ENCODE measurements around the gene GNAO1. TPM values are rescaled to one million over a fixed set of nuclear protein-coding genes. Genes with fewer than 3 reads are reported as not detected.

Gene GNAO1
- total RNA-seq, 1 donor from 2014 or later, result not detected

DNA sequence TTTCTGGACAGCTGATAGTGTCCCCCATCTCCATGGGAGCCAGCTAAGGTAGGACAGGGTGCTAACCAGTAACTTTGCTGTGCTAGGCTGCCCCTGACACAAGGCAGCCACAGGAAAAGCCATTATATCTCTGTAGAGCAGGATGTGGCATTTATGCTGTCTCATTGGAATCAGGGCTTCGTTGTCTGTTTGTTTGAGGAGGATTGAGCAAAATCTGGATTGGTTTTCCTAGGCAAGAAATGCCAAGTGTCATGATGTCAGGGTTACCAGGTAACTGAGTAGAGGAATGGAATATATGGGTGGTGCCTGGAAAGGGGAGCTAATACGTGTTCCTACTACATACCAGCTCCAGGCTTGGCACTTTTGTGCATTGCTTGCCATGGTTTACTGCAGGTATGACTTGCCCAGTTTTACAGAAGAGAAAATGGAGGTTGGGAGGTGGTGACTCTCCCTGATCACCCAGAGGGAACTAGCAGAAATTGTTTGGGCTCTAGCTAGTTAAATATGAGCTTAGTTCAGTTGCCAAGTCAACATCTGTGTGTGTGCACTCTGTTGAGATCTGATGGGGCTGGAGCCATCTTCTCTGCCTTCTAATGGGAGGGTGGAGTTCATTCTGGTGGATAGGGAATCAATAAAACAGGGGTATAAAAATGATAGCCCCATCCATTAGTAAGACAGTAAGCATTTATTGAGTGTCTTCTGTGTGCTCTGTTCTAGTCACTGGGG lies 33.9 kb downstream of the GNAO1 start:
- Histone ChIP-seq H3K4me3 (ENCODE audit: low read depth, low read length) (no peak overlapping the region), H3K36me3 (ENCODE audit: control insufficient read depth, insufficient read depth, low read length) (no peaks in the 10 kb centered on the region), H3K27me3 (ENCODE audit: control insufficient read depth, insufficient read depth, low read length) (no peaks in the 10 kb centered on the region)
- no peak for TF ChIP-seq CTCF (IDR thresholded peaks at IDR 0.05; ENCODE audit: insufficient read depth, low read length, severe bottlenecking)
- DNase-seq (ENCODE audit: low read depth) (no peak), FAIRE-seq (no peak)

DNA sequence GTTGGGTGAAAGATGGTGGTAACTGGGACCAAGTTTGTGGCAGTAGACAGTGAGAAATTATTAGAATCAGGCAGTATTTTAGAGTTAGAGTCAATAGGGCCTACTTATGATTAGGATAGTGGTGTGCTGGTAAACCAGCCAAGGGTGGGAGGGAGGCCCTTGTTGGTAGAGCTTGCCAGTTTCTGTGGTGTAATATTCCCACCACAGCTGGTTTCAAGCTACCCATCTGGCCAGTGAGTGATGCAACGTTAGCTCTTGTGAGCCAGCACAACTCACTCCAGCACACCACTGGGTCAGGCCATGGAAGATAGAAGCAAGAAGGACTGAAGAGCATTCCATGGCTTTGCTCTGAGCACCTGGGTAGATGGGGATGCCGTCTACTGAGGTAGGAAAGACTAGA lies 34.9 kb downstream of the GNAO1 start:
- Histone ChIP-seq H3K4me3 (ENCODE audit: low read depth, low read length) (no peak overlapping the region), H3K36me3 (ENCODE audit: control insufficient read depth, insufficient read depth, low read length) (no peaks in the 10 kb centered on the region), H3K27me3 (ENCODE audit: control insufficient read depth, insufficient read depth, low read length) (no peaks in the 10 kb centered on the region)
- TF ChIP-seq CTCF (IDR thresholded peaks at IDR 0.05; ENCODE audit: insufficient read depth, low read length, severe bottlenecking), result no peak
- DNase-seq (ENCODE audit: low read depth) (no peak), FAIRE-seq (no peak)

- FAIRE-seq (no peak), DNase-seq (ENCODE audit: low read depth) (no peak)
- no peaks in the 10 kb centered on the region for H3K27me3 ChIP-seq (ENCODE audit: control insufficient read depth, insufficient read depth, low read length)
- H3K4me3 ChIP-seq (ENCODE audit: low read depth, low read length), result no peak overlapping the region
- no peak for TF ChIP-seq CTCF (IDR thresholded peaks at IDR 0.05; ENCODE audit: insufficient read depth, low read length, severe bottlenecking)
- H3K36me3 ChIP-seq (ENCODE audit: control insufficient read depth, insufficient read depth, low read length), result no peaks in the 10 kb centered on the region
Measured at GRCh38 chr16:56226845-56227525, 35.7 kb downstream of the GNAO1 start.

GRCh38 chr16:56227936-56228335 lies 36.6 kb downstream of the GNAO1 start:
- TF ChIP-seq CTCF (IDR thresholded peaks at IDR 0.05; ENCODE audit: insufficient read depth, low read length, severe bottlenecking), result no peak

DNA sequence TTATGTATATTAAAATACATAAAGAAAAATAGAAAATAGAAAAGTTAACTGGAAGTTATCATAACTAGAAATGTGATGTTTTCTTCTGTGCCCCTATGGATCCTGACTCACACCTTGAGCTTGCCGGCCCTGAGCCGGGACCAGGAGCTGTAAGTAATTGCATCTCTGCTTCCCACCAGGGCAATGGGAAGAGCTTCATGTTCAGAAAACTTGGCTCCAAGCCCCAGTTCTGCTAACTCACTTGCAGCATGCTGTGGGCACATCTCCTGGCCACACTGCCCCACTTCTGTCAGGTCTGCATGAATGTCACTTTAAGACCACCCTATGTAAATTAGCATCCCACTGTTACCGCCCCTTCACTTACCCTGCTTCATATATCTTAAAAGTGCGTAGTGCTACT lies 37.2 kb downstream of the GNAO1 start:
- Histone ChIP-seq H3K27me3 (ENCODE audit: control insufficient read depth, insufficient read depth, low read length) (no peaks in the 10 kb centered on the region), H3K36me3 (ENCODE audit: control insufficient read depth, insufficient read depth, low read length) (no peaks in the 10 kb centered on the region), H3K4me3 (ENCODE audit: low read depth, low read length) (no peak overlapping the region)
- no peak for FAIRE-seq
- DNase-seq (ENCODE audit: low read depth), result no peak
- TF ChIP-seq CTCF (IDR thresholded peaks at IDR 0.05; ENCODE audit: insufficient read depth, low read length, severe bottlenecking), result no peak

More at GRCh38 chr16:56227936-56228335, 36.6 kb downstream of the GNAO1 start:
- no peaks in the 10 kb centered on the region for H3K27me3 ChIP-seq (ENCODE audit: control insufficient read depth, insufficient read depth, low read length)
- no peak overlapping the region for H3K4me3 ChIP-seq (ENCODE audit: low read depth, low read length)
- peak; percentile 83 for FAIRE-seq
- no peaks in the 10 kb centered on the region for H3K36me3 ChIP-seq (ENCODE audit: control insufficient read depth, insufficient read depth, low read length)
- DNase-seq (ENCODE audit: low read depth), result no peak

All from bronchial epithelial cell (primary cell).